Muscle layer of duodenum (tissue), 2 donors: ENCODE results near the gene LHX3.

Source experiments
- H3K27ac ChIP-seq: one replicate; pipeline ENCODE4 v1.7.0; 2013; ENCODE audit warnings: mild to moderate bottlenecking, low read length
- H3K27me3 ChIP-seq: one replicate; pipeline ENCODE4 v1.7.0; 2013; ENCODE audit warnings: low read depth, mild to moderate bottlenecking, control low read depth, low read length
- H3K36me3 ChIP-seq, 2 donors: one replicate each; pipeline ENCODE4 v1.7.0; 2013; ENCODE audit warnings: low read length in 2 of 2, control low read depth in 1 of 2, mild to moderate bottlenecking in 1 of 2; ENCODE audit not compliant: insufficient read depth in 2 of 2, control insufficient read depth in 1 of 2
- H3K4me1 ChIP-seq, 2 donors: one replicate each; pipeline ENCODE4 v1.7.0; 2013; ENCODE audit warnings: low read length in 2 of 2, mild to moderate bottlenecking in 2 of 2, control low read depth in 1 of 2, moderate library complexity in 1 of 2; ENCODE audit not compliant: insufficient read depth in 2 of 2, control insufficient read depth in 1 of 2
- H3K4me3 ChIP-seq, 2 donors: one replicate each; pipeline ENCODE4 v1.7.0; 2013; ENCODE audit warnings: low read length in 2 of 2, low read depth in 1 of 2, mild to moderate bottlenecking in 1 of 2
- H3K9me3 ChIP-seq, 2 donors: one replicate each; pipeline ENCODE4 v1.7.0; 2013; ENCODE audit warnings: low read length in 2 of 2, control low read depth in 1 of 2, mild to moderate bottlenecking in 1 of 2; ENCODE audit not compliant: control insufficient read depth in 1 of 2
- donor health status: healthy.

The LHX3 gene

GRCh38 chr9:136185596-136186366 is 19.1 kb downstream of the LHX3 start:
- no peak overlapping the region for H3K4me3 ChIP-seq
- no peaks in the 10 kb centered on the region for H3K27me3 ChIP-seq
- no peaks in the 10 kb centered on the region for H3K36me3 ChIP-seq
- no peaks in the 10 kb centered on the region for H3K9me3 ChIP-seq
- H3K27ac ChIP-seq: no peak overlapping the region
- no peaks in the 10 kb centered on the region for H3K4me1 ChIP-seq

GRCh38 chr9:136185066-136185465 is 19.9 kb downstream of the LHX3 start:
- no peak overlapping the region for H3K4me3 ChIP-seq
- H3K36me3 ChIP-seq: no peaks in the 10 kb centered on the region
- no peak overlapping the region for H3K27ac ChIP-seq
- no peaks in the 10 kb centered on the region for H3K4me1 ChIP-seq
- no peaks in the 10 kb centered on the region for H3K9me3 ChIP-seq
- no peaks in the 10 kb centered on the region for H3K27me3 ChIP-seq

- Histone ChIP-seq H3K36me3 (no peaks in the 10 kb centered on the region), H3K27me3 (no peaks in the 10 kb centered on the region), H3K27ac (no peak overlapping the region), H3K9me3 (no peaks in the 10 kb centered on the region), H3K4me1 (no peaks in the 10 kb centered on the region), H3K4me3 (no peak overlapping the region)
These were observed 22.0 kb downstream of the LHX3 start for GRCh38 chr9:136182850-136183422.

GRCh38 chr9:136182420-136182787 is 22.5 kb downstream of the LHX3 start:
- Histone ChIP-seq H3K27ac (no peak overlapping the region), H3K4me3 (no peak overlapping the region), H3K9me3 (no peaks in the 10 kb centered on the region), H3K27me3 (no peaks in the 10 kb centered on the region), H3K36me3 (no peaks in the 10 kb centered on the region), H3K4me1 (no peaks in the 10 kb centered on the region)

GRCh38 chr9:136181784-136182419 is 23.0 kb downstream of the LHX3 start:
- Histone ChIP-seq H3K27ac (no peak overlapping the region), H3K4me1 (no peaks in the 10 kb centered on the region), H3K27me3 (no peaks in the 10 kb centered on the region), H3K4me3 (no peak overlapping the region), H3K9me3 (no peaks in the 10 kb centered on the region), H3K36me3 (no peaks in the 10 kb centered on the region)

GRCh38 chr9:136180586-136180985 is 24.3 kb downstream of the LHX3 start:
- Histone ChIP-seq H3K4me3 (no peak overlapping the region), H3K4me1 (no peaks in the 10 kb centered on the region), H3K9me3 (no peaks in the 10 kb centered on the region), H3K27ac (no peak overlapping the region), H3K27me3 (no peaks in the 10 kb centered on the region), H3K36me3 (no peaks in the 10 kb centered on the region)

GRCh38 chr9:136179761-136180160 is 25.2 kb downstream of the LHX3 start:
- no peaks in the 10 kb centered on the region for H3K9me3 ChIP-seq
- H3K36me3 ChIP-seq: no peaks in the 10 kb centered on the region
- H3K27me3 ChIP-seq: no peaks in the 10 kb centered on the region
- no peak overlapping the region for H3K27ac ChIP-seq
- H3K4me3 ChIP-seq: no peak overlapping the region
- H3K4me1 ChIP-seq: no peaks in the 10 kb centered on the region

- no peaks in the 10 kb centered on the region for H3K36me3 ChIP-seq
- no peaks in the 10 kb centered on the region for H3K9me3 ChIP-seq
- no peaks in the 10 kb centered on the region for H3K27me3 ChIP-seq
- H3K4me3 ChIP-seq: no peak overlapping the region
- H3K4me1 ChIP-seq: no peaks in the 10 kb centered on the region
- H3K27ac ChIP-seq: no peak overlapping the region
These were observed 25.8 kb downstream of the LHX3 start for GRCh38 chr9:136179101-136179616.

- no peaks in the 10 kb centered on the region for H3K4me1 ChIP-seq
- H3K9me3 ChIP-seq: no peaks in the 10 kb centered on the region
- H3K27me3 ChIP-seq: no peaks in the 10 kb centered on the region
These were observed 26.2 kb downstream of the LHX3 start for GRCh38 chr9:136178773-136179075.

GRCh38 chr9:136178061-136178772 is 26.7 kb downstream of the LHX3 start:
- Histone ChIP-seq H3K27ac (no peak overlapping the region), H3K4me3 (no peak overlapping the region), H3K4me1 (no peaks in the 10 kb centered on the region), H3K27me3 (no peaks in the 10 kb centered on the region), H3K9me3 (no peaks in the 10 kb centered on the region), H3K36me3 (no peaks in the 10 kb centered on the region)

More at GRCh38 chr9:136178773-136179075, 26.2 kb downstream of the LHX3 start:
- Histone ChIP-seq H3K36me3 (no peaks in the 10 kb centered on the region), H3K27ac (no peak overlapping the region), H3K4me3 (no peak overlapping the region)

- H3K27me3 ChIP-seq: no peaks in the 10 kb centered on the region
- H3K4me1 ChIP-seq: no peaks in the 10 kb centered on the region
- H3K9me3 ChIP-seq: no peaks in the 10 kb centered on the region
These were observed 27.7 kb downstream of the LHX3 start for GRCh38 chr9:136177224-136177623.

More at GRCh38 chr9:136177224-136177623, 27.7 kb downstream of the LHX3 start:
- no peak overlapping the region for H3K4me3 ChIP-seq
- H3K27ac ChIP-seq: no peak overlapping the region
- H3K36me3 ChIP-seq: no peaks in the 10 kb centered on the region
